Measurements from ENCODE around the gene KRTAP5-11.
"Not testable (repeated sequence)": the region's sequence is repeated elsewhere in the genome, so short reads cannot be mapped to it uniquely, and the experiment has no call there.

The KRTAP5-11 gene

GRCh38 chr11:71539017-71539416 is 43.7 kb downstream of the KRTAP5-11 start:
- no peak overlapping the region for H3K9ac ChIP-seq (ENCODE audit: low read length)
- H2AK5ac ChIP-seq (ENCODE audit: low read length, severe bottlenecking), result no peak overlapping the region
- H3K18ac ChIP-seq (ENCODE audit: low read depth in 1 of 2, low read length in 2 of 2), result no peak overlapping the region
- no peak overlapping the region for H4K8ac ChIP-seq (ENCODE audit: low read length)
- H3K27ac ChIP-seq (ENCODE audit: low read length, poor library complexity, severe bottlenecking), result no peak overlapping the region
- no peak overlapping the region for H4K91ac ChIP-seq (ENCODE audit: low read length)
- H2BK12ac ChIP-seq (ENCODE audit: low read length in 2 of 2), result no peak overlapping the region
- H3K4me2 ChIP-seq (ENCODE audit: low read length, poor library complexity, severe bottlenecking), result no peak overlapping the region
- peaks cover 10 to 13% of the 10 kb centered on the region in 2 experiments for H3K27me3 ChIP-seq (ENCODE audit: control insufficient read depth in 1 of 2, insufficient read depth in 1 of 2, low read length in 2 of 2)
- H3K79me1 ChIP-seq (replicated peaks; ENCODE audit: low read length, poor library complexity, severe bottlenecking), result no peaks in the 10 kb centered on the region
- H3K9me3 ChIP-seq (ENCODE audit: control insufficient read depth, low read length), result no peaks in the 10 kb centered on the region
- H2BK120ac ChIP-seq (ENCODE audit: low read depth, low read length), result no peak overlapping the region
- no peak overlapping the region for H3K4me3 ChIP-seq (ENCODE audit: insufficient read depth in 1 of 2, low read depth in 1 of 2, low read length in 2 of 2)
- H3K14ac ChIP-seq (ENCODE audit: low read length in 2 of 2), result no peak overlapping the region
- no peak overlapping the region for H2BK15ac ChIP-seq (ENCODE audit: low read depth, poor library complexity, severe bottlenecking)
- H2BK5ac ChIP-seq (ENCODE audit: low read depth, low read length, poor library complexity, severe bottlenecking), result no peak overlapping the region
- no peaks in the 10 kb centered on the region for H3K36me3 ChIP-seq (ENCODE audit: control insufficient read depth in 1 of 2, insufficient read depth in 2 of 2, low read depth in 1 of 2, low read length in 2 of 2)
- 88% methylated on average over 11 of the region's 11 CpGs for WGBS
- DNase-seq, result no peak
- H3K4me1 ChIP-seq (ENCODE audit: control insufficient read depth, insufficient read depth, low read depth, low read length), result peaks cover 1% of the 10 kb centered on the region
- no peak overlapping the region for H3K23ac ChIP-seq (ENCODE audit: low read length in 2 of 2)
- H3K4ac ChIP-seq (ENCODE audit: low read depth in 1 of 2, low read length in 2 of 2), result no peak overlapping the region
- H2AFZ ChIP-seq (ENCODE audit: low read depth, low read length), result no peak overlapping the region

- Histone ChIP-seq H2AFZ (ENCODE audit: low read depth, low read length) (no peak overlapping the region), H3K9me3 (ENCODE audit: control insufficient read depth, low read length) (no peaks in the 10 kb centered on the region), H2BK12ac (ENCODE audit: low read length in 2 of 2) (no peak overlapping the region), H3K23ac (ENCODE audit: low read length in 2 of 2) (no peak overlapping the region), H3K27me3 (ENCODE audit: control insufficient read depth in 1 of 2, insufficient read depth in 1 of 2, low read length in 2 of 2) (peaks cover 7 to 13% of the 10 kb centered on the region in 2 experiments), H2BK15ac (ENCODE audit: low read depth, poor library complexity, severe bottlenecking) (no peak overlapping the region), H3K79me1 (replicated peaks; ENCODE audit: low read length, poor library complexity, severe bottlenecking) (no peaks in the 10 kb centered on the region), H3K14ac (ENCODE audit: low read length in 2 of 2) (no peak overlapping the region), H2BK120ac (ENCODE audit: low read depth, low read length) (no peak overlapping the region), H3K4ac (ENCODE audit: low read depth in 1 of 2, low read length in 2 of 2) (no peak overlapping the region), H2AK5ac (ENCODE audit: low read length, severe bottlenecking) (no peak overlapping the region), H3K27ac (ENCODE audit: low read length, poor library complexity, severe bottlenecking) (no peak overlapping the region), H2BK5ac (ENCODE audit: low read depth, low read length, poor library complexity, severe bottlenecking) (no peak overlapping the region), H4K91ac (ENCODE audit: low read length) (no peak overlapping the region), H3K4me1 (ENCODE audit: control insufficient read depth, insufficient read depth, low read depth, low read length) (peaks cover 1% of the 10 kb centered on the region), H3K9ac (ENCODE audit: low read length) (no peak overlapping the region), H4K8ac (ENCODE audit: low read length) (no peak overlapping the region), H3K18ac (ENCODE audit: low read depth in 1 of 2, low read length in 2 of 2) (no peak overlapping the region), H3K4me2 (ENCODE audit: low read length, poor library complexity, severe bottlenecking) (no peak overlapping the region), H3K36me3 (ENCODE audit: control insufficient read depth in 1 of 2, insufficient read depth in 2 of 2, low read depth in 1 of 2, low read length in 2 of 2) (no peaks in the 10 kb centered on the region), H3K4me3 (ENCODE audit: insufficient read depth in 1 of 2, low read depth in 1 of 2, low read length in 2 of 2) (no peak overlapping the region)
- no peak for DNase-seq
- whole genome bisulfite sequencing, result 72% methylated on average over 4 of the region's 4 CpGs
Observed at GRCh38 chr11:71538666-71538990, 44.0 kb downstream of the KRTAP5-11 start.

- not testable (repeated sequence) for H2BK15ac ChIP-seq (ENCODE audit: low read depth, poor library complexity, severe bottlenecking); H2AK5ac ChIP-seq (ENCODE audit: low read length, severe bottlenecking); H4K8ac ChIP-seq (ENCODE audit: low read length); H3K27ac ChIP-seq (ENCODE audit: low read length, poor library complexity, severe bottlenecking); H2BK5ac ChIP-seq (ENCODE audit: low read depth, low read length, poor library complexity, severe bottlenecking); H3K36me3 ChIP-seq (ENCODE audit: control insufficient read depth in 1 of 2, insufficient read depth in 2 of 2, low read depth in 1 of 2, low read length in 2 of 2); H3K23ac ChIP-seq (ENCODE audit: low read length in 2 of 2); H3K4ac ChIP-seq (ENCODE audit: low read depth in 1 of 2, low read length in 2 of 2); H2BK12ac ChIP-seq (ENCODE audit: low read length in 2 of 2); H3K9ac ChIP-seq (ENCODE audit: low read length); H3K79me1 ChIP-seq (replicated peaks; ENCODE audit: low read length, poor library complexity, severe bottlenecking); H3K9me3 ChIP-seq (ENCODE audit: control insufficient read depth, low read length); H4K91ac ChIP-seq (ENCODE audit: low read length); H2BK120ac ChIP-seq (ENCODE audit: low read depth, low read length); H3K18ac ChIP-seq (ENCODE audit: low read depth in 1 of 2, low read length in 2 of 2); H3K14ac ChIP-seq (ENCODE audit: low read length in 2 of 2); H3K4me2 ChIP-seq (ENCODE audit: low read length, poor library complexity, severe bottlenecking); H2AFZ ChIP-seq (ENCODE audit: low read depth, low read length); H3K4me1 ChIP-seq (ENCODE audit: control insufficient read depth, insufficient read depth, low read depth, low read length); H3K4me3 ChIP-seq (ENCODE audit: insufficient read depth in 1 of 2, low read depth in 1 of 2, low read length in 2 of 2)
- H3K27me3 ChIP-seq (ENCODE audit: control insufficient read depth in 1 of 2, insufficient read depth in 1 of 2, low read length in 2 of 2), result peaks cover 7 to 13% of the 10 kb centered on the region in 2 experiments
- 66% methylated on average over 4 of the region's 4 CpGs for WGBS
- DNase-seq, result peak; percentile 24
Observed at GRCh38 chr11:71537977-71538665, 44.6 kb downstream of the KRTAP5-11 start, which contains the start of gene KRTAP5-8. KRTAP5-8 (plus strand) TSS chr11:71538025; CDS start chr11:71538056, 31 bp downstream.

GRCh38 chr11:71537537-71537936 is 45.1 kb downstream of the KRTAP5-11 start:
- H3K4me2 ChIP-seq (ENCODE audit: low read length, poor library complexity, severe bottlenecking), result no peak overlapping the region
- H2BK12ac ChIP-seq (ENCODE audit: low read length in 2 of 2), result no peak overlapping the region
- H3K14ac ChIP-seq (ENCODE audit: low read length in 2 of 2), result no peak overlapping the region
- H3K27ac ChIP-seq (ENCODE audit: low read length, poor library complexity, severe bottlenecking), result no peak overlapping the region
- H4K8ac ChIP-seq (ENCODE audit: low read length), result no peak overlapping the region
- peaks cover 7 to 13% of the 10 kb centered on the region in 2 experiments for H3K27me3 ChIP-seq (ENCODE audit: control insufficient read depth in 1 of 2, insufficient read depth in 1 of 2, low read length in 2 of 2)
- H3K4ac ChIP-seq (ENCODE audit: low read depth in 1 of 2, low read length in 2 of 2), result no peak overlapping the region
- 93% methylated on average over 8 of the region's 9 CpGs for WGBS
- no peaks in the 10 kb centered on the region for H3K9me3 ChIP-seq (ENCODE audit: control insufficient read depth, low read length)
- H3K36me3 ChIP-seq (ENCODE audit: control insufficient read depth in 1 of 2, insufficient read depth in 2 of 2, low read depth in 1 of 2, low read length in 2 of 2), result no peaks in the 10 kb centered on the region
- no peak overlapping the region for H2BK5ac ChIP-seq (ENCODE audit: low read depth, low read length, poor library complexity, severe bottlenecking)
- no peak for DNase-seq
- peaks cover 1% of the 10 kb centered on the region for H3K4me1 ChIP-seq (ENCODE audit: control insufficient read depth, insufficient read depth, low read depth, low read length)
- H4K91ac ChIP-seq (ENCODE audit: low read length), result no peak overlapping the region
- H2BK15ac ChIP-seq (ENCODE audit: low read depth, poor library complexity, severe bottlenecking), result no peak overlapping the region
- no peak overlapping the region for H2AK5ac ChIP-seq (ENCODE audit: low read length, severe bottlenecking)
- no peak overlapping the region for H2BK120ac ChIP-seq (ENCODE audit: low read depth, low read length)
- H3K9ac ChIP-seq (ENCODE audit: low read length), result no peak overlapping the region
- H3K79me1 ChIP-seq (replicated peaks; ENCODE audit: low read length, poor library complexity, severe bottlenecking), result no peaks in the 10 kb centered on the region
- no peak overlapping the region for H2AFZ ChIP-seq (ENCODE audit: low read depth, low read length)
- no peak overlapping the region for H3K23ac ChIP-seq (ENCODE audit: low read length in 2 of 2)
- no peak overlapping the region for H3K4me3 ChIP-seq (ENCODE audit: insufficient read depth in 1 of 2, low read depth in 1 of 2, low read length in 2 of 2)
- H3K18ac ChIP-seq (ENCODE audit: low read depth in 1 of 2, low read length in 2 of 2), result no peak overlapping the region
